Measurements from ENCODE around the gene ZNF597. TPM values are rescaled to one million over a fixed set of nuclear protein-coding genes. Genes with fewer than 3 reads are reported as not detected.

The ZNF597 gene
- polyA plus RNA-seq, 1 donor: 1.7 TPM

GRCh38 chr16:3454631-3455147, 11.4 kb upstream of the ZNF597 start:
- DNase-seq (ENCODE audit: low read depth): no peak

DNA sequence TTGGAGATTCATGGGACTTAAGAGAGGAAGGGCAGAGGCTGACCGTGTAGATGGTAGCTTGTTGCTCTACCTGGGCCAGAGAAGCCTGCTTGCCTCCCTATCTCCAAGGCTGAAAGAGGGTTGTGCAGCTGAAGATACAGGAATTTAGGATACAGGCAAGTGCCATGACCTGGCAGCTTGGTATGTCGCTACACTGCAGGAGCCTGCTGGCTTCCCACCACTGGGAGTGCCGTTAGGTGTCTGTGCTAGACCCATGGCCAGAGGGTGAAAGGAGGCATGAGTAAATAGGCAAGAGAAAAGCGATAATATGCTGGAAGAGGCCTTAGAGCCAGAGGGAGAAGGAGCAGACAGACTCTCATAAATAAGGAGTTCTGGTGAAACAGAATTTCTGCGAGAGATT, 10.8 kb upstream of the ZNF597 start:
- DNase-seq (ENCODE audit: low read depth): no peak

DNA sequence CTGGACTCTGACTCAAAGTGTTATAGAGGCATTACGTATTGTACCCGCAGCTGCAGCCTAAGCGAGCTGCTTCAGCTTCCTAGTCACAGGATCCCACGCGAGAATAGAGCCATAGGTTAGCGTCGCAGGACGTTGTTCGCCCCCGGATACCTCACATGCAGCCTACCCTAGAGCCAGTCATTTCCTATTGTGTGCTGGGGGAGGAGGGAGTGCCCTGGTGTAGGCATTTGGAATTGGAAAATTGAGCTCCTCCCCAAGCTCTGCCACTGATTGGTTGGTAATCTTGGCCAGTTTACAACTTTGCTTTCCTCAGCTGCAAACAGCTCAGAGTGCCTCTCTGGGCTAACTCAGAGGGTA, 706 bp upstream of the ZNF597 start:
- DNase-seq (ENCODE audit: low read depth): no peak

DNA sequence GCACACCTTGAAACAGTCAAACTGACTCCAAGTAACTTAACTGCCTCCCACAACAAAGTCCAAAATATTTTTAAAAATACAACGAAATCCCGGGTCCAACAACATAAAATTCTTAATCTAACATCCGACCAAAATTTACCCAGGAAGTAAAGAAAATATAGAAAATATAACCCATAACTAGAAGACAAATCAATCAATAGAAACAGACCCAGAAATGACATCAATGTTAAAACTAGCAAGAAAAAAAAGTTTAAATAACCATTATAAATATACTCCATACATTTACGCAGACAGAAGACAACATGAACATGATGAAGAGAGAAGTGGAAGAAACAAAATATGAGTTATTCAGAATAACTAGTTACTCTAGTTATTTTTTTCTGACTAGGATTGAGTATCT, 3.7 kb downstream of the ZNF597 start:
- DNase-seq (ENCODE audit: low read depth): no peak

DNA sequence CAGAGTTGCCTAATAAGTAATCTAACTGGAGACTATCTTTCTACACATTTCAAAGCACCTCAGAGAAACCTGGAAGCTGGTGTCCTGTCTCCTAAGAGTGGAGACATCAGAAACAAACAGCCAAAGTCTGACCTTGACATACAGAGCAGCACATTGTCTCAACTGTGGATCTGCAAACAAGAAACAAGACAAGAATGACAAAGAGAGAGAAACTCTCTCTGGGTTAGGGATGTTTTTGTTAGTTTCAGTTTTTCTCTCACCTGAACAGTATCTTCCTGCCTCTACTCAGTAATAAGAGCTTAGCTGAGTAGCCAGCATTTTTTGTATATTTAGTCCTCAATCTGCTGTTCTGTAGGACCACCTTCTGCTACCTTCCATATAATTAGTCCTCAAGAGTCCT, 8.9 kb downstream of the ZNF597 start:
- DNase-seq (ENCODE audit: low read depth): no peak

DNA sequence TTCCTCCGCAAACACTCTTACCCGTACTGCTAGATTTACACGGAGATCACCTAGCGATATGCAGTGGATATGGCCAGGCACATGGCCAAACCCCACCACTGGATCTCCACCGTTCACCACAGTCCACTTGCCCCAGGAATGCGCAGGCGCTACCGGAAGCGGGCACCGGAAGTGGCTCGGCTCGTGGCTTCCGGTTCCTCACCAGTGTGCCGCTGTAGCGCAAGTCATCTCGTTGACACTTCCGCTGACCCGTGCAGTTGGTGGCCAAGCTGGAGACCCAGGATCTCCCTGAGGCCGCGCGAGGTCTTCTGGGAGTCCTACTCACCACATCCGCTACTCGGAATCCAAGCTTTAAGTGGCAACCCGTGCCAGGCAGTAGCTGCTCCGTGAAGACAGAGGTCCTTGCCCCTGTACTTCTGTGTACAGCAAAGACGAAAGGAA, 11.5 kb downstream of the ZNF597 start:
- DNase-seq (ENCODE audit: low read depth): no peak

DNA sequence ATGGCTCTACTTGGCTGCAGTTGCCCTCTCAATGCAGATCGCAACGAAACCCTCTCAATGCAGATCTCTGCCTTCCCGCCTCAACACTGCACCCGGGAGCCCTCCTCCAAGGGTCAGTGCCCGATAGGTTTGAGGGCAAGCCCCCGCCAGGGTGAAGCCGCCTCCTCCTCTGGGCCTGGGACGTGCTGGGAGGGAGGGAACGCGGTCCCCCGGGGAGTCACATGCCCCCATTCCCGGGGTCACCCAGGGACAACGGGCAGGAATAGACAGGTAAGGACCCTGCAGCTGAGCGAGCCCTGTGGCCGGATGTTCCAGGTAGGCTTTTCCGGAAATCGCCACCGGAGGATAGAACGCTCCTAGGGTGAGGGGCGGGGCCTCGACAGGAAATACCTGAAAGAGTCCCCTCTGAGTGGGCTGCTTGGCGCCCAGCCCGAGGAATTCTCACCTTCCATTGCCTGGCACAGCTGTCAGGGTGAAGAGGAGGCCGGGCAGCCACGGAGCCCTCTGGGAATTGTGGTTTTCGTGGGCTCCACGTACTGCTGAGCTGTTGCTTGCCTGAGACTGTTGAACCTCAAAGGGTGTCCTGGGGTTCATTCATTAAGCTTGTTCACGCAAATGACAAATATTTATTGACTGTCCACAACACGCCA, 29.4 kb downstream of the ZNF597 start:
- no peak for DNase-seq (ENCODE audit: low read depth)

GRCh38 chr16:3408561-3409197, 34.6 kb downstream of the ZNF597 start:
- DNase-seq (ENCODE audit: low read depth): no peak

DNA sequence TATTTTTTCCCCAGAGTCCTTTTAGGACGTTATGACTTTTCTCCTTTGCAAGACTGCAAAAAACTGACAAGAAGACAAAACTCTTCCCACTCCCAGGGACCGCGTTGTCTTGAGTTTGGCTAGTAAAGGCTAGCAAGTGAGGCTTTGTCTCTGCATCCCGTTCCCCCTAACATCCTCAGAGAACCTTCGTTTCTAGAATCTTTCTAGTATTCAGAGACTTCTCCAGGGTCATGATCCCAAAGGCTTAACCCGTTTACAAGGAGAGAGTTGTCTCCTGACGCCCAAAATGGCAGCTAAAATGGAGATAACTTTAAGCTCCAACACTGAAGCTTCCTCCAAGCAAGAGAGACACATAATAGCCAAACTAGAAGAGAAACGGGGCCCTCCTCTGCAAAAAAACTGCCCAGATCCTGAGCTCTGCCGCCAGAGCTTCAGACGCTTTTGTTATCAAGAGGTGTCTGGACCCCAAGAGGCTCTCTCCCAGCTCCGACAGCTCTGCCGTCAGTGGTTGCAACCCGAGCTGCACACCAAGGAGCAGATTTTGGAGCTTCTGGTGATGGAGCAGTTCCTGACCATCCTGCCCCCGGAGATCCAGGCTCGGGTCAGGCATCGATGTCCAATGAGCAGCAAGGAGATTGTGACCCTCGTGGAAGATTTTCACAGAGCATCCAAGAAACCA, 41.4 kb downstream of the ZNF597 start:
- no peak for DNase-seq (ENCODE audit: low read depth)

- peak; percentile 97 for DNase-seq (ENCODE audit: low read depth)
These were observed 42.3 kb downstream of the ZNF597 start, which contains the start of the genes ZNF174 and ZSCAN32 for GRCh38 chr16:3400779-3401688. TSS of gene ZNF174 (plus strand) at chr16:3401215. CDS start at chr16:3402005, 790 bp downstream. TSS of gene ZSCAN32 (minus strand) at chr16:3401004. CDS start at chr16:3397557, 3,447 bp downstream.

- DNase-seq (ENCODE audit: low read depth): no peak
These were observed 42.9 kb downstream of the ZNF597 start for GRCh38 chr16:3400446-3400778.

DNA sequence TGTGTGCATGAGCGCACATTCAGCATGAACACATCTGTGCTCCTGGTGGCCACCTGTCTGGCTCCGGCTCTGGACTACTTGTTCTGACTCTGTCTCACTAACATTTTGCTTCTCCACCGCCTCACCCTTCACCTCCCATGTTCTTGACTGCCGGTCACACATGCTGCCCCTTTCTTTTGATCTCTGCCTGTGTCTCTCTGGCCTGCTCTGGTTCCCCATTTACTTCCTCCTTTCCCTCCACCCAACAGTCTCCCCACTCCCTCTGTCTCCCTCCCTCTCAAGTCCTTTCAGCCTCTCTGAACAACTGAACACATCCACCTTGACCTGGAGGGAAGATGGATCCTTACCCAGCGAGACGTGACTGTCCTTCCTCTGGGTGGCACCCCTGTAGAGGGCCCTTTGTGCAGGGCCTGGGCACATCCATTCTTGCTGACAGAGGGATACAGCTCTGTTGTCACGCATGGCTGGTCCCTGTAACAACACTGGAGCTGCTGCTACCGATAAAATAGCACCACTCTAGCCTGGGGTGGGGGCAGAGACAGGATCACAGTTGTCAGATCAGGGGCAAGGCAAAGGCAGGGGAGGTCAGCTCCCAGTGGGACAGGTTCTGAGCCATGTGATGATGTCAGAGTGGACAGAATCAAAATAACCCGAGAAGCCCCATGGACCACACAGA, 53.5 kb downstream of the ZNF597 start:
- DNase-seq (ENCODE audit: low read depth): no peak

GRCh38 chr16:3388325-3388724, 55.0 kb downstream of the ZNF597 start:
- no peak for DNase-seq (ENCODE audit: low read depth)

DNA sequence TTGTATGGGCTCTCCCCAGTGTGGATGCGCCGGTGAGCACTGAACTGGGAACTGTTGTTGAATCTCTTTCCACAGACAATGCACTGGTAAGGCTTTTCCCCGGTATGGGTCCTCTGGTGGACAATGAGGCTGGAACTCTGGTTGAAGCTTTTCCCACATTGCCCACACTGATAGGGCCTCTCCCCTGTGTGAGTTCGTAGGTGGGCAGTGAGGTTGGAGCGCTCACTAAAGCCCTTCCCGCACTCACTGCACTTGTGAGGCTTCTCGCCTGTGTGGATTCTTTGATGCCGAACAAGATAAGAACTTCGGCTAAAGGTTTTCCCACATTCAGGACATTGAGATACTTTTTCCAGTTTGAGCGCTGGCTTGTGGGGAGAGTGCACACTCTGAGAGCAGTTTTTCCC, 60.3 kb downstream of the ZNF597 start:
- DNase-seq (ENCODE audit: low read depth): no peak

Other genes starting within 250 kb of the ZNF597 start
- gene ZNF200, start 208.3 kb downstream of the ZNF597 start, polyA plus RNA-seq (ENCODE audit: insufficient read length): 6.3 TPM
- gene MEFV, start 186.9 kb downstream of the ZNF597 start, polyA plus RNA-seq (ENCODE audit: insufficient read length): 0.28 TPM
- gene ZNF263, start 160.0 kb downstream of the ZNF597 start, polyA plus RNA-seq (ENCODE audit: insufficient read length): 29.9 TPM
- 9.0 TPM for gene TIGD7, start 138.1 kb downstream of the ZNF597 start, polyA plus RNA-seq (ENCODE audit: insufficient read length)
- 28.8 TPM for gene ZNF75A, start 138.0 kb downstream of the ZNF597 start, polyA plus RNA-seq (ENCODE audit: insufficient read length)
- 0.16 TPM for gene OR2C1, start 87.6 kb downstream of the ZNF597 start, polyA plus RNA-seq (ENCODE audit: insufficient read length)
- gene ZSCAN32, start 42.5 kb downstream of the ZNF597 start, polyA plus RNA-seq (ENCODE audit: insufficient read length): 8.6 TPM
- 8.1 TPM for gene ZNF174, start 42.3 kb downstream of the ZNF597 start, polyA plus RNA-seq (ENCODE audit: insufficient read length)
- 26.0 TPM for gene NAA60, start 176 bp upstream of the ZNF597 start, polyA plus RNA-seq (ENCODE audit: insufficient read length)
- not detected for gene C16orf90, start 52.0 kb upstream of the ZNF597 start, polyA plus RNA-seq (ENCODE audit: insufficient read length)
- 19.7 TPM for gene CLUAP1, start 57.5 kb upstream of the ZNF597 start, polyA plus RNA-seq (ENCODE audit: insufficient read length)
- 1.2 TPM for gene NLRC3, start 133.9 kb upstream of the ZNF597 start, polyA plus RNA-seq (ENCODE audit: insufficient read length)
- gene SLX4, start 168.1 kb upstream of the ZNF597 start, polyA plus RNA-seq (ENCODE audit: insufficient read length): 4.5 TPM
- 15.7 TPM for gene DNASE1, start 211.2 kb upstream of the ZNF597 start, polyA plus RNA-seq (ENCODE audit: insufficient read length)